ENCODE results near the gene CDK12. TPM values are rescaled to one million over a fixed set of nuclear protein-coding genes. Genes with fewer than 3 reads are reported as not detected.

The CDK12 gene
- total RNA-seq, 1 donor from 2014 or later, result 19.2 TPM

DNA sequence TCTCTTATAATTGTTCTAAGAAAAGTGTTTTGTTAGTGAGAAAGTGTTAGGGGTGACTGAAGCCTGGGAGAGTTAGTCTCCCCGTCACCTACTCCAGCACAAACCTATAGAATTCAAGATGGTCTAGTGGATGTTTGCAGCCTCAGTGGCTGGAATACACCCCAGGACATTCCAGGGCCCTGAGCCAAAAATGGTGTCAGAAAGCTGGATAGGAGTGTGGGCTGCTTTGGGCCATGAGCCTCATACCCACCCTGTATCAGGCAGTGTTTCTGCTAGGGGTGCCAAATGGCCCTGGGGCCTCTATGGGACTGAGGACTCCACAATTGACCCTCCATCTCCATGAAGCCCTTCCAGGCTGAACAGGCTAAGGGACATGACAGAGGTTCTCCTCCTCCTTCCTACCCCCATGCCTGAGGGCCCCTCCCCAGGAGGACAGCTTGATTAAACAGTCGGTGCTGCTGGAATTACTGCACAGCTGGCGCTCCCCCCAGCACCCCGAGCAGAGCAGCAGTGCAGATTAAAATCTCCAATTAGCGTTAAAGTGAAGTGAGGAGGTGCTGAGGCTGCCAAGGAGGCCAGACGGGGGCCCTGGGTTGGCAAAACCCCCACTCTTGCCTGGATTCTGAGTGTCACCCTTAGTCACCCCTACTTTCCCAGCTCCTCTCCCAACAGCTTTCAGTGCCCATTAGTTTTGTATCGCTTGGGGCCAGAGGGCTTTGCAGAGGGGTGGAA lies 87.4 kb downstream of the CDK12 start:
- DNase-seq (ENCODE audit: low read depth in 2 of 2), result no peak

DNA sequence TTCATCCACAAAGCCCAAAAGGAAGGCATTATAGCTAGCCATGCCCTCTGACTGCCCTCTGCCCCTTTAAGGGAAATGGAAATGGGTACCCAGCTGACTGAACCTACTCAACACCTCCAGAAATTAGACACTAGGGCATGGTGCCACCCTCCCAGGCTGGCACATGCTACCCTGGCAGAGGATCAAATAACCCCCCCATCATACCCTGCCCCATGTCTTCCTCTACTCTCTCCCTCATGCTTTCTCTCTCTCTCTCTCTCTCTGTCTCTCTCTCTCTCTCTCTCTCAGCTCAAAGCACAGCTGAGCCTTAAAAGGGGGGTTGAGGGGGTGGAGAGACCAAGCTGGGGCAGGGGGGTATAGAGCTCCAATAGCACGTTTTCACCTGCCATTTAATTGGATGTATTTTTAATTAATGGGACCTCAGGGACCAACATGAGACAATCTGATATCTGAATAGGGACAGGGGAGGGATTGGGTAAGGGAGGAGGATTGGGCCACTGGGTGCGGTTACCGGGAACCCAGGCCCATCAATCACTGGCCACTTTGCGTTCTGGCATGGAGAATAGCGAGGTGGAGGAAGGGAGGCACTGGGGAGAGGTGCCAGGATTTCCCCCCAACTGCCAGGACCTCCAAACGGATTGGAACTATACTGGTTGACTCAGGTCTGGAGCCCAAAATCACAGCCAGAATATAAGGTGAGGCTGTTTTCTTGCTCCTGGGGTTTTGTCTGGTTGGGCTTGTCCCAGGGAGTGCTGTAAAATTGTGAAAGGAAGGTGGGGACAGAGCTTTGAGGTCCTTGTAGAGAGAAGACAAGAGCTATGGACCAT lies 88.7 kb downstream of the CDK12 start:
- no peak for DNase-seq (ENCODE audit: low read depth in 2 of 2)

DNA sequence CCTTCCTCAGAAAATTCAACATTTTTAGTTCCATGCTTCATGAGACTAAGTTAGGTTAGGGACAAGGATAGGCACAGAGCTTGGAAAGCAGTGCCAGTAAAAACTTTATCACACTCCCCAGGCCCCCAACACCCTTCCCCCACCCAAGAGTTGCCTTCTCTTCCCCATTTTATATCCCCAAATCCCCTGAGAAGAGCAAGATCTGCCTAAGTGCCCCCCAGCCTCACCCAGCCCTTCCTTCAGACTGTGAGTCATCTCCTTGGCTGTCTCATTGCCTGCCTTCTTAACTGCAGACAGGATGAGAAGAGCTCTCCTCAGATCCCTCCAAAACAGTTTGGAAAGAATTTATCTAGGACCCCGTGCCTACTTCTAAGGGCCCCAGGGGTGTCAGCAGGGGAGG lies 90.6 kb downstream of the CDK12 start:
- peak in 1 of 2 donors; percentile 57 for DNase-seq (ENCODE audit: low read depth in 2 of 2)

DNA sequence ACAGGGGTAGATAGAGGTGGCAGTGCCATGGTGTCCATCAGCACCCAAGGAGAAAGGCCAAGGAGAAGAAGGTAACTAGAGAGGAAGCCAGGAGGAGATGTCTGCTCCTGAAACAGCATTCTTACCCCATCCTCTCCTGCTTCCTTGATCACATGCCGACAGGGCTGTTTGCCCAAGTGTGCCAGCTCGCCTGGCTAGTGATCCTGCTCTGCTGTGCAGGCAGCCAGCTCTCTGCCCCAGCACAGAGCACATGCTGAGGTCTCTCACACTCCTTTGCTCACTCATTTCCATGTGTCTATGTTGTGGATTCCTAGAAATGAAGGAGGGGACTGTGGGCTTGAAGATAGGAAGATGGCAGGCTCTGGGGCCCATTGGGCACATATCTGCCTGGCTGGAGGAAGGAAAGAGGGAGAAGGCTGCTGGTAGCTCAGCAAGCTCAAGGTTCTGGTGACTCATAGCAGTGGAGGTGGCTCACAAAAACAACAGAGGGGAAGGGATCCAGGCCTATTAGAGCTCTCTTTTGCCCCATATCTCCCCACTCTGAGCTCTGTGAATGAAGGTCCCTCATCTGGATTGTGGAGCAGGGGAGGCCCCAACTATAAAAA lies 92.2 kb downstream of the CDK12 start:
- DNase-seq (ENCODE audit: low read depth in 2 of 2), result peak in 1 of 2 donors; percentile 45

DNA sequence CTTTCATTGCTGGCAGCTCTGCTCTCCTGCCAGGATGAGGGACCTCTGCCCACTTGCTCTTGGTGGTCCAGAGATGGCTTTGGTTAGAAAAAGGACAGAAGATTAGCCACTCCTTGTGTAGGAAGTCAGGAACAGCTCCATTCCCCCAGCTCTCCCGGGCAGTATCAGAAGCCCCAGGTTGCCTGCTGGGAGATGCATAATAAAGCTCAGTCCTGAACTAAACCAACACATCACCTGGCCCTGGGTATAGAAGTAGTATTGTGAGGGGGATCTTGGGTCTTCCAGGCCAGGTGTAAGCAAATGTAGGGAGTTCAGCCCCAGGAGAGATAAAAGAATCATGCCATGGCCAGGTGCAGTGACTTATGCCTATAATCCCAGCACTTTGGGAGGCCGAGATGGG lies 94.1 kb downstream of the CDK12 start:
- no peak for DNase-seq (ENCODE audit: low read depth in 2 of 2)

DNA sequence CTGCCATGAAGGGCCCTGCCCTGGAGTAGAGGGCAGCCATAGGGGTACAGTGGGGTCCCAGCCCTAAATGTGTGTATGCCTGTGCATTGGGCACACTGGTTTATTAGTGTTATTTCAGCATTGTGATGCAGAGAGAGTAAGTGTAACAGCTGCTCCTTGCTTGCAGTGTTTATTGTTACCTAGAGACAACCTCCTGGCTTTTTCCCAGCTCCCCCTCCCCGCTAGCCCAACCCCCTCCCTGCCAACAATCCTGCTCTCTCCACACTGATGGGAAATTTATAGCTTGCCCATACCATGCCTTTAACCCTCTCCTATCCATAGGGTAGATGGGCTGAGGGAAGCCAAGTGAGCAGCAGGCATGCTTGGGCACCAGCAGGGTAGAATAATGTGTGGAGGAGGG lies 95.1 kb downstream of the CDK12 start:
- no peak for DNase-seq (ENCODE audit: low read depth in 2 of 2)

DNA sequence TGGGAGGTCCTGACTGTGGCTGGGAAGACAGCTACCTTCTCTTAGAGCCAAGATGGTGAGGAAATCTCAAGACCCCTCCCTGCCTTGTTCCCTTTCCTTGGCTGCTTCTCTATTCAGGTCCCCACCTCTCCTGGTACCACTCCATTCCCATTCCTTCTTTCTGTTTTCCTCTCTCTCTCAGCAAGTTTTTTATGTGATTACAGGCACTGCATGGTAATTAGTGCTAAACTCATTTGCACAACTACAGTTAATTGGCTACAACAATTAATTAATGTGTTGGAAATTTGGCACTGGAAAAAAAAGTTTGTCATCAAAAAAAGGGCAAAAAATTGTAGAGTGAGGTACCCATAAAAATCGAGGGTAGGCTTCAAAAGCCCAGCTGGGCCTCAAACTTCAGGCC lies 101.1 kb downstream of the CDK12 start:
- no peak for DNase-seq (ENCODE audit: low read depth in 2 of 2)

DNA sequence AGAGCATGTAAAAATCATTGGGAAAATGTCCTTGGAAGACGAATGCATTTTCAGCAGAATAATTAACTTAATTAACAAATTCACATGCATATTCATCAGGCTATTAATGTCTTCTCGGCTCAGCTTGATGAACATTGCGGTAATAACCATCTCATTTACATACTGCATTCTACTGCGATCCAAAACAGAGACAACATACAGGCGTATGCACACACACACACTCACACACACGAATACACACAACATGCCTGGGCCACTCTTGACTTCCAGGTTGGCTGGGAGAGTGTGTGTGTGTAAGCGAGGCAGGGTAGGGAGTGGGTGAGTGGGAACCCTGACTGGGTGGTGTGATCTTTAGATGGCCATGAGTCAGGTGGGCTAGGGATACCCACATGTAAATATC lies 101.7 kb downstream of the CDK12 start:
- DNase-seq (ENCODE audit: low read depth in 2 of 2), result no peak

DNA sequence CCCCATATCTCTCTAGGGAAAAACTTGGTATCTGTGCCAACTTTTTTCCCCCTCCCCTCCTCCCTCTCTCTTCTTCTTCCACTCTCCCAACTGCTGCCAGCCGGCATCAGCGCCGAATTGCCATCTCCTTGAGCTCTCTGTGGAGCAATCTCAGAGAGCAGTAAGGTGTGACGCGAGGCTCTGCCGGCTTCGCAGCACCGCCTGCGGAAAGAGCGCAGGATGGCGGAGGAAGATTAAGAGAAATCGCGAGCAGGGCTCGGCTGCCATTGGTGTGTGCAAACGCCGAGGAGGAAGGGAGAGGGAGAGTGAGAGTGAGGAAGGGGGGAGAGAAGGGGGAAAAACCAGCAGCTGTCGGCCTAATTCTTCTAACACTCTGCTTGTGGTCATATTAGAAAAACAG lies 102.2 kb downstream of the CDK12 start:
- no peak for DNase-seq (ENCODE audit: low read depth in 2 of 2)

DNA sequence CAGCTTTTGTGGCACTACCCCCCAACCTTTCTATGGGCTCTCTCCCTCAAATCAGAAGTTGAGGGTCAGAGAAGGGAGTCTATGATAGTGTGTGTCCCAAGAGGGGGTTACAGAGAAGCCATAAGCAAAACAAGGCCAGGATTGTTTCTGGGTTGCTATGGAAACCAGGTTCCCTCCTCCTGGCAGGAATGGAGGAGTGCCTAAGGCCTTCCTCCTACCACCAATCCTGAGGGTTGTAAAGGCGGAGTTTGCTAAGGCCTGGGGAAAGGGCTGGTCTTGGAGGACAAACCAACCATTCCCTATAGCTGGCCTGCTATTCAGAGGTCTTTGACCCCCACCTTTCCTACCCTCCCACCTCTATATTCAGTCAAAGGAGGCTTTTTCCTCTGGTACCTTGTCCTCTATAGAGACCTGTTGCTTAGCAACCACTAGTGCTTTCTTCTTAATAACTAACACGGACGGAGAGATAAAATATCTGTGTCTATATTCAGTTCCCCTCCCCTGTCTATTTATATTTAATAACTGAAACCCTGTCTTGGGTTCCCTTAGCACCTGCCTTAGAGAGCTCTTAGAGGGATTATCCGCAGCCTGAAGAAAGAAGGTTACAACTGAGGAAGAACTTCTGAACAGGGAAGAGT lies 103.0 kb downstream of the CDK12 start:
- DNase-seq (ENCODE audit: low read depth in 2 of 2), result no peak

DNA sequence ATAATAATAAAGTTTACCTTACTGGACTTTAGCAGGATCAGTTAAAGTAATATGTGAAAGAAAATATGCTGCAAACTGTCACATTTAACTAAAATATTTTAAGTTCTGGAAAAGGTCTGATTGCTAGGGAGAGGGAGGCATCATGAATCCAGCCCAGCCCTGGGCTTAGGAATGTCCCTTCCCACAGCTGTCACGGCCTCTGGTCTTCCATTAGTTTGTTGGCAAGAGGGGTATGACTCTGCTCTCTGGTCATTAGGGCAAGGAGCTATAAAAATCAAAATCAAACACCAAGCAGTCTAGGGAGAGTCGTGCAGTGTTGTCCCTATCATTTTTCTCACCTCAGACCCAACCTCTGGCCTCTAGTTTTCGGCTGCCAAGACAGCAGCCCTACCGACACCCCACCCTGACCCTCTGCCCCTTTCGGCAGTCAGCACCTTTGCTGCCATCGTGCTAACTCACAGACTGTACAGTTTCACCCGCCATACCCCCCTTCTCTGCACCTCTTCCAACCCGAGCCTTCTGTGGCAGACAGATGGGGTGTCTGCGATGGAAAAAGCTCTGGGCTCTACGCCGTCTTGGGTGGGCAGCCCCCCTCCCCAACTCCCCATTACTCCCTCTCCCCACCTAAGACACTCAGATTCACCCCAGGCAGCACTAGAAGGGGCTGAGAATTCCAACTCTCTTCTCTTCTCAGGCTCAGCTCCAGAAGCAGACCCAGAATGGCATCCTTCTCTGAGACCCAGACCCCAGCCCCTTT lies 105.0 kb downstream of the CDK12 start:
- DNase-seq (ENCODE audit: low read depth in 2 of 2), result no peak

DNA sequence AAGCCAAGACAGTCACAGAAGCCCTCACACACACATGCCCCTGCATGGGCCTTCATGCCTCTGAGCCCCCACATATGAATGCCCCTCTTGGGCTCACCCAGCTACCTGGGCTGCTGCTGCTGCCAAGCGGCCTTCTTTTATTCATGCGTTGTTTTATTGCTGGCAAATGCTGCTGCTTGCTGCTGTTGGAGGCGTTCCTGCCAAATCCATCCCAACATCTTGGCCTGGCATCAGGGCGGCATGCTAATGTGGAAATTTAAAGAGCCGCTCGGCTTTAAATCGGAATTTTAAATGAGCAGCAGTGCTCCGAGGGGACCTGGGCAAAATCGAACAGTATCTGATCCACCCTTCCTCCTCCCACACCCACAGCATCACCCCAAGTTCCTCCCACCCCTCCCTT lies 107.4 kb downstream of the CDK12 start:
- DNase-seq (ENCODE audit: low read depth in 2 of 2), result no peak

DNA sequence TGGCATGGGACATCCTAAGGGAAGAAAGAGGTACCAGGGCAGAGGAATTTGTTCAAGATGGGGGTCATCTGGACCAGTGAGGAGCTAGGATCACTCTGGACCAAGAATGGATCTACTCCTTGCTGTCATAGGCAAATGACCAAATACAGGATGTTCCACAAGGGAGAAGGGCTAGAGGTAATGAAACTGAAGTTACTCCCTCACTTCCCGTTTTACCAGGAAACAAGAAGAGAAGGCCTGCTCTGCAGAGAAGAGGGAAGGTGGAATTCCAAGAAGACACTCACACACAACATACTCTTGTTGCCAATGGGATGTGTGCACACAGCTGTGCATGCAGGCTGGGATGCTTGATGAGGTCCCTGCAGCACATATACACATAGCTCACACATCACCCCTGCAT lies 107.8 kb downstream of the CDK12 start:
- no peak for DNase-seq (ENCODE audit: low read depth in 2 of 2)

DNA sequence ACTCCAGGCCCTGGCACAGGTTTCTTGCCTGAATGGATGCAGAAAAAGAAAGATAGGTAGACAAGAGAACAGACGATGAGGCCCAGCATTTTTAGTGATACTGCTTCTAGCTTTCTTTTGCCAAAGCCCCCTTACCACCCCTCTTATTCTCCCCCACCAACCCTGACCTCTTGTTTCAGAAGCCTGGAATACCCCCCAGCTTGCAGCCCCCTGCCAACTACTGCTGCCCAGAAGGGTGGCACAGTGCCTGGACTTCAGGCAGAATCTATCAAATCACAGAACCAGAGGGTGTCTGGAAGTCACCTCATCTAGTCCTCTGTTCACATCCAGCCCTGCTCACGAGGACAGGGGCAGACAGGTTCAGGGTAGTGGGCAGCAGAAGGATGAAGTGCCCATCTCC lies 110.8 kb downstream of the CDK12 start:
- no peak for DNase-seq (ENCODE audit: low read depth in 2 of 2)

DNA sequence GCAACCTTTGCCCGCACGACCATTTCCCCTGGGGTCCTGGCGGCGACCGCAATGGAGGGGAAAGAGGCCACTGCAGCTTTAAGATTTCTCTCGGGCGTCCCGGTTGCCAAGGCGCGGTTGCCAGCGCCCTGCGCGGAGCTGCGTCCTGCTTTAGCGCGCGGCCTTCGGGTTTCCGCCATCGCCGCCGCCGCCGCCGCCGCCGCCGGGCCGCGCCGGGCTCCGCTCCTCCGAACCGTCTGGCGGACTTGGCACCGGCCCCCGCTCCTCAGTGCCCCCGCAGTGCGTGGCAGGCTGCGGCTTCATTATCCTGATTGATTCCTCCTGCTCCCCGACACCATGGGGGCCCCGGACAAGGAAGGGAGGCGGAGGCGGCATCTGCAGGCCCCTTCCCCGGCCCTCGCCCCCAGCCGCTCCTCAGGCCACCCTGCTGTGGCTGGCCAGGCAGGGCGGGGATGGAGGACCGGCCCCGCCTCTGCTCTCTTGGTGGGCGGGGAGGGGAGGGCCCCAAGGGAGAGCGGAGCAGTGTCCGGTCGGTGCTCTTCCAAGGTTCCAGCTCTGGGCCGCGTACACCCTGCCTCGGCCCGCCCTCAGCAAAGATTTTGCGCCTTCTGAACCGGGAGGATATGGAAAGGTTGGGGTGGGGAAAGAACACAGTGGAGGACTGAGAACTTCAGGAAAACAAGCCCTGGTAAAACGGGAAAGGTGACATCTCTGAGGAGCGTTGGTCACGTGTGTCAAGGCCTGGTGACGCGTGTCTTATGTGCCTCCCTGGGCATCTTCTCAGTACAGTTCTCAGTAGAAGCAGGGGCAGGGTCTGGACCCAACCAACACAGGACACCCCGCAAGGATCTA lies 112.4 kb downstream of the CDK12 start:
- peak; percentile 49 to 72 for DNase-seq (ENCODE audit: low read depth in 2 of 2)

DNA sequence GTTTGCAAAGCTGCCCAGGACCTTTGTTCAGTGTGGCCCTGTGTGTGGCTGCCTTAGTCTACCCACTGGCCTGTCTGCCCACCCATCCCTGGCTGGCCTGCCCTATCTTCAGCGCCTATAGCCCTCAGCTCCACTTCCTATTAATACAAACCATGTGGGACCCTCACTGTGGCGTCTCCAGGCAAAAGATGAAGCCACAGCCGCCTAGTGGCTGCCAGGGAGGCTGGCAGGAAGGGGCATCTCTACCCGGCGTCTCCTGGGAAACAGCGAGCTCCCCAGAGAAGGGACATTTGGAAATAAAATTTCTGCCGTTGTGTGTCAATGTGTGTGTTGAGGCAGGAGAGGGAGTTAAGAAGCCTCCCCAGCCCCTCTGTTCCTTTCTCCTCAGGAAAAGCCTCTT lies 114.9 kb downstream of the CDK12 start:
- DNase-seq (ENCODE audit: low read depth in 2 of 2), result no peak

DNA sequence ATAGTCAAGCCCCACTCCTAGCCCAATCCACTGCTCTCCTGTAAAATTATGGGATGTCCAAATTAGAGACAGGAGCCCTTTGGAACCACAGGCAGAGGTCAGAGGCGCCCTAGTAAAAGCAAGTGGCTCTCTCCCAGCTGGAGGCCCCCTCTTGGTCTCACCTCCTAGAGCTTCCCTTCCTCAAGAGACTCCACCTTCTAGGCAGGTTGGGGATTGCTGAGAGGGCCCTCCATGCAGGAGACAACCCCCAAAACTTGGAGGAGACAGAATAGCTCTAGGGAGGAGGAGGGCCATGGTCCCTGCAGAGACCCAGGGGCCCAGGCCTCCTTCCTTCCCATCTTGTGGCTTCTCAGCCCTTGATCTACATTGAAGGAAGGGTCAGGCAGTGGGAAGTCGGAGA lies 117.0 kb downstream of the CDK12 start:
- no peak for DNase-seq (ENCODE audit: low read depth in 2 of 2)

DNA sequence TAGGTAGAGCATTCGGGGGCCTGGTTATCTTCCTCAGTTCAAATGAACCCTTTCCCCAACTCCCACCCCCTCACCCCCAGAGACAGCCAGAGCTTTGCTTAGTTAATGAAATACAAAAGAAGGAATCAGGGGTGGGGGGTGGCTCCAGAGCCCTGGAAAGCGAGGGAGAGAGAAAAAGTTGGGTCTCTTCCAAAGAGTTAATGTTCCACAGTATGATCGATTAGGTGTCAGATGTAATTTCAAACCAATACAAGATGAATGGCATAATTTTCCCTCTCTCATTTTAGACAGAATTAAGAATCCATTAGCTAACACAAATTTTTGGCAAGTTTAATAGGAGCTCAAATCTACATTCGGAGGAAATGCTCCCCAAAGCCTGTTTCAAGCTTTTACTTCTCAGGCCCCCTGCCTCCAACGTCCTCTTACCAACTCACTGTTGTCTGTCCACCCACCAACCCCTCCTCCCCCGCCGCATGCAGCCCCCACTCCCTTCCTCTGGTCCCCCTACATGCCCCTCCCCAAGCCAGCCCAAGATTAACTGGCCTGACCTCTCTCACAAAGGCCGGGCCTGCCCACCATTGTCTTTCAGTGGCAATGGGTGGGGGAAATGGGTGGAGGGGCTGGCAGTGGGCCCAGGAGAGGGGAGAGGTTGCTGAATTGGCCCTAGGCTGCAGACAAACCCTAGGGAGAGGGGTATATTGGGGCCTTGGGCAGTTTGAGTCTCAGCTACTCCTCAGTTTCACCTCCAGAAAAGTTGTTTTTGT lies 118.2 kb downstream of the CDK12 start:
- peak in 1 of 2 donors; percentile 42 for DNase-seq (ENCODE audit: low read depth in 2 of 2)

DNA sequence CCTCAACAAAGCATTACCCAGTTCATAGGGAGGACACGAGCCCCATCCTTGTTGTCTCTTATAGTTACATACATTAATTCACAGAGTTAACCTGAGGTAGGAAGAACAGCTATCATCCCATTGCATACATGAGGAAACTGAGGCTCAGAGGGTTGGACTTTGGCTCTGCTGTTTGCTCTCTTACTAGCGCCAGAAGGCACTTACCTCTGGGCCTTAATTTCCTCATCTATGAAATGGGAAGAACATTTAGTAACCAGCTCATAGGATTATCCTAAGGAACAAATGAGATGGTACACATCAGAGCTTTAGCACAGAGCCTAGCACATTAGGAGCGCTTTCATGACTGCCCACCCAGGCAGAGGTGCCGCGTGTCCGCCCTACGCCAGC lies 118.8 kb downstream of the CDK12 start:
- no peak for DNase-seq (ENCODE audit: low read depth in 2 of 2)

Data from lung microvascular endothelial cell (primary cell).